HG02763 (cell line): Measurements from ENCODE around the gene GNA14.
"Not testable (repeated sequence)": the region's sequence is repeated elsewhere in the genome, so short reads cannot be mapped to it uniquely, and the experiment has no call there.

Source experiments
- ATAC-seq: cut with Tn5 transposase; IDR thresholded peaks from one replicate; pipeline ENCODE4 v1.9.1; 2021; ENCODE audit warnings: mild to moderate bottlenecking, moderate library complexity; ENCODE audit not compliant: unreplicated experiment

The GNA14 gene

DNA sequence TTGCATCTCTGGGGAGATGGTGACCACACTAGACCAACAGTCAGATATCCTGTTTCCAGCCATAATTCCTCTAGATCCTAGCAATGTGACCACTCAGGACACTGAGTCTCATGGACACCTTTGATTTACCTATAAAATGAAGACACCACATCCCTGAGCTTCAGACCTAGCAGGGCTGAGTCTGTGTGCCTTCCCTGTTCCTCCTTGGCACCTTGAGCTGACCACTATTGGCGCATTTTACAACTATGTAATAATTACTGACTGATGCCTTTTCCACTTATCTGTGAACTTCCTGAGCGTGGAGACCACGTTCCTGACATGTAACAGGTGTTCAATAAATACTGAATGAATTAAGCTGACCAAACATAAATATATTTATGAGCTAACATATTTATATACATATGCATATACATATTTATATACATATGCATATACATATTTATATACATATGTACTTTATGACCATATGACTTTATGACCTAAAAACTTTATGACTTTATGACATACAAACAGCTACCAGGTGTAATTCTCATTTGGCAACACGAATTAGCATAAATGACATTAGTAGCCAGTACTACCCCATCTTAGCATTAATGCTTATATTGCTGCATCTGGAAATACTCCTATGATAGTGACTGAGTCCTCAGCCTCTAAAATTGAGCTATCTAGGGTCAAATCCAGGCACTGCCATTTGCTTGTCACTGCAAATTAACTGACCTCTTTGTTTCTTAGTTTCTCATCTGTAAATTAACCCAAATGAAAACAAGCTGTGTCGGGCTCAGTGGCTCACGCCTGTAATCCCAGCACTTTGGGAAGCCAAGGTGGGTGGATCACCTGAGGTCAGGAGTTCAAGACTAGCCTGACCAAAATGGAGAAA, 150.6 kb downstream of the GNA14 start:
- ATAC-seq, result no peak

DNA sequence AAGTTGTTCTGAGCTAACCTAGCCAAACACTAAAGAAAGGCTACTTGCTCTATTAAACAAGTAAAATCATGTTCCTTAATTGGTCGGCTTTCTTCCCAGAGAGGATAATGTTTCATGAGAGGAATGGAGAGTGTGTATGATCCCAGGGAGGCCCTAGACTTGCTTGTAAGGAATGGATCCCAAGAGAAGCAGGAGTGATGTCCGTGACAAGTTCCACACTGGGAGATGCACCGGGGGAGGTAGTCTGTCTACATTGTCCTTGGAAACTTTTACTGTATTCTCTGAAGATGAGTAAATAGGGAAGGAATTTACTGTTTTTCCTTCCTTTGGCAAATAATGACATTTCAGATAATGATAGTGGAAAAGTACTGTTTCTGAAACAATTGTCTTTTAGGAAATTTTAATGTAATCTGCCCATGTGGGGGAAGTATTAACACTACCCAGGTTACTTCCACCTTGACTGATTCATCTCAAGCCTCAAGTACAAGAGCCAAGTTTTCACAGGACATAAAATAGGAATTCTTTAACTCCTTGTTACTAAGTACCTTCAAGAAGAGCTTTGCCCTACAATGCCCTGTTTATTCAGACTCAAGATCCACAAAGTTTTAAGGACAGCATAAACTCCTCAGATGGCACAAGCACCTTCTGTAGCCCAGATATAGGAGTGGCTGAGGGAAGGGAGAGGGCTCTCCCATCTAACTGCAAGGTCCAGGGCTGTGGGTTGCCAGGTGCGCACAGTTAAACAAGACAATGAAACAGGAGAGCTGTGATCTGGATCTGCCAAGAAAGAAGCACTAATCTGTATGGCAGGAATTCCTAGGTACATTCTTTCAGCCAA, 152.1 kb downstream of the GNA14 start:
- ATAC-seq, result no peak

DNA sequence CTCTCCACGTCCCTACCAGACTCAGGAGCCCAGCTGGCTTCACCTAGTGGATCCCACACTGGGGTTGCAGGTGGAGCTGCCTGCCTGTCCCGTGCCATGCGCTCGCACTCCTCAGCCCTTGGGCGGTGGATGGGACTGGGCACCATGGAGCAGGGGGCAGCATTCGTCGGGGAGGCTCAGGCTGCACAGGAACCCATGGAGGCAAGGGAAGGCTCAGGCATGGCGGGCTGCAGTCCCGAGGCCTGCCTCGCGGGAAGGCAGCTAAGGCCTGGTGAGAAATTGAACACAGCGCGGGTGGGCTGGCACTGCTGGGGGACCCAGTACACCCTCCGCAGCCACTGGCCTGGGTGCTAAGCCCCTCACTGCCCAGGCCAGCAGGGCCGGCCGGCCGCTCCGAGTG, 157.8 kb downstream of the GNA14 start:
- not testable (repeated sequence) for ATAC-seq

DNA sequence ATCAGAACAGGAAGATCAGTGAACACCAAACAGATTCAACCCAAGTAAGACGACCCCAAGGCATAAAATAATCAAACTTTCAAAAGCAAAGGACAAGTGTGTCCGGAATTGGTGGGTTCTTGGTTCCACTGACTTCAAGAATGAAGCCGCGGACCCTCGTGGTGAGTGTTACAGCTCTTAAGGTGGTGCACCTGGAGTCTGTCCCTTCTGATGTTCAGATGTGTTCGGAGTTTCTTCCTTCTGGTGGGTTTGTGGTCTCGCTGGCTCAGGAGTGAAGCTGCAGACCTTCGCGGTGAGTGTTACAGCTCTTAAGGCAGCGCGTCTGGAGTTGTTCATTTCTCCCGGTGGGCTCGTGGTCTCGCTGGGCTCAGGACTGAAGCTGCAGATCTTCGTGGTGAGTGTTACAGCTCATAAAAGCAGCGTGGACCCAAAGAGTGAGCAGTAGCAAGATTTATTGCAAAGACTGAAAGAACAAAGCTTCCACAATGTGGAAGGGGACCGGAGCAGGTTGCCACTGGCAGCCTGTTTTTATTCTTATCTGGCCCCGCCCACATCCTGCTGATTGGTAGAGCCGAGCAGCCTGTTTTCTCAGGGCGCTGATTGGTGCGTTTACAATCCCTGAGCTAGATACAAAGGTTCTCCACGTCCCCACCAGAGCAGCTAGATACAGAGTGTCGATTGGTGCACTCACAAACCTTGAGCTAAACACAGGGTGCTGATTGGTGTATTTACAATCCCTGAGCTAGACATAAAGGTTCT, 158.5 kb downstream of the GNA14 start:
- ATAC-seq, result not testable (repeated sequence)

DNA sequence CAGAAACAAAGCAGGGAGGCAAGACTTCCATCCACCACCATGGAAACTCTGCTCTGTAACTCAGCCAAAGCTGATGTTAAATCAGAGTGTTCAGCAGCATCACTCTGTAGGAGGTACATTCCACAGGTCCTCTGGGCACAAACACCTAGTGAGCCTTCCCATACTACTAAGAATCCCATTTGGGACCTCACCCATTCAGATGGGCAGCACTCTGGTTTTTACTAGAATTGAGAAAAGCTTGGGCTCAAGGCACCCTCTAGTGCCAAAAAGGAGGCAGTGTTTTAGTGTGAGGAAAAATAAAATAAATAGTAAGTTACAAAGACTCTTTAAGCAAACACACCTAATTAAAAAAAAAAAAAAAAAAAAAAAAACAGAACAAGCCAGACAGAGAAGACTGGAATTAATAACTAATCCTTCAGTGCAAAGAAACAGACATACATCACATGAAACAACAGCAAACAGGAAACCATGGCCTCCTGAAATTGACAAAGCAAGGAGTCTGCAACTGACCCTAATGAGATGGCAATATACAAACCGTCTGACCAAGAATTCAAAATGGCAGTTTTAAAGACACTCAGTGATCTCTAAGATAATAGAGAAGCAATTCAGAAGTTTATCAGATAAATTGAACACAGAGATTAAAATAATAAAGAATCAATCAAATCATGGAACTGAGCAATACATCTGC, 159.5 kb downstream of the GNA14 start:
- no peak for ATAC-seq

DNA sequence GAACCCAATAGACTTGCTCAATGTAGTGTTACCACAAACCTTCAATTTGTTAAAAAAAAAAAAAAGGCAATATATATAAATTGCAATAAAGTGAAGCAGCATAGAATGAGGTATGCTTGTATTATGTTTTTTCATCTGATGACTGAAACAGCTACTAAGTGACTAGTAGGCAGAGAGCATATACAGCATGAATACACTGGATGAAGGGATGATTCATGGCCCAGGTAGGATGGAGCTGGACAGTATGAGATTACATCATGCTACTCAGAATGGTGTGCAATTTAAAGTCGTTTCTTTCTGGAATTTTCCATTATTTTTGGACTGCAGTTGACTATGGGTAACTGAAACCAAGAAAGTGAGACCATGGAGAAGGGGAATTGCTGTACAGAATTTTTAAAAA, 161.2 kb downstream of the GNA14 start:
- no peak for ATAC-seq

DNA sequence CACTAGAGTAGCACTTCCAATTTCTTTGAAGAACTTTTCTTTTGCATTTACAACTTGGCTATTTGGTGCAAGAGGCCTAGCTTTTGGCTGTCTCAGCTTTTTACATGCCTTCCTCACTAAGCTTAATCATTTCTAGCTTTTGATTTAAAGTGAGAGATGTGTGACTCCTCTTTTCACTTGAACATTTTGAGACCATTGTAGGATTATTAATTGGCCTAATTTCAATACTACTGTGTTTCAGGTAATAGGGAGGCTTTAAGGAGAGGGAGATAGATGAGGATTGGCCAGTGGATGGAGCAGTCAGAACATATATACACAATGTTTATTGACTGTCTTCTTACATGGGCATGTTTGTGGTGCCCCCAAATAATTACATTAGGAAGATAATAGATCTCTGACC, 161.7 kb downstream of the GNA14 start:
- no peak for ATAC-seq

DNA sequence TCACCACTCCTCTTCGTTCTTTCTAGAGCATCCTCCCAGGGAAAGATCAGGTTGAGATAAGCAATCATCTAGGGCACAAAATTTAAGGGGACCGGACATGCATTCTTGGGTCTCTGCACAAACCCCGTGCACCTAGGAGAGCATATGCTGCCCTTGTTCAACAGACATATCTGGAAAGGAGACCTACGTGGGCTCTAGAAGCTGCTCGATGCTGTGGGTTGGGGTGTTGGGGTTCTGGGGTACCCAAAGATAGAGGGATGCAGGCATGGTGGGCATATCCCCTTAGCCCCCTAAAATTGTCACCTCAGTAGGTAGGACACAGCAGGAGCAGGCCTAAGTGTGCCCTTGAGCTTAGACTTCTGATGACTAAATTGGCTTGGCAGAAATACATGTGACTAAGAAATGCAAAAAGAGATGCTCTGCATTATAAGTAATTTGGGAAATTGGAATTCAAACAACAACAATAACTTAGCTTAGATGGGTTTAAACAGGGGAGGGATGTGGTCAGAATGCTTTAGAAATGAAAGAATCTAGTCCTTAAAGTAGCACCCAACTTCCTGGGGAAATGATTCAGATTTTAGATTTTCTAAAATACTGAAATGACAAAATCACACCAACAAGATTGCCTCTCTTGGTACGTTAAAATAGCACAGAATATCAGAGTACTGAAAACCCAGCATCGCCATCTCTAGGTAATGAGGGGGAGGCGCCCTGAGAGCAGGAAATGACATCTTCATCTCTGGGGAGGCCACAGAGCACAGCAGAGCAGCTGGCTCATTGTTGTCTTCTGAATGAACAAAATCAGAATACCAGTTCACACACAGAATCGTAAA, 172.3 kb downstream of the GNA14 start:
- ATAC-seq, result peak; percentile 79

DNA sequence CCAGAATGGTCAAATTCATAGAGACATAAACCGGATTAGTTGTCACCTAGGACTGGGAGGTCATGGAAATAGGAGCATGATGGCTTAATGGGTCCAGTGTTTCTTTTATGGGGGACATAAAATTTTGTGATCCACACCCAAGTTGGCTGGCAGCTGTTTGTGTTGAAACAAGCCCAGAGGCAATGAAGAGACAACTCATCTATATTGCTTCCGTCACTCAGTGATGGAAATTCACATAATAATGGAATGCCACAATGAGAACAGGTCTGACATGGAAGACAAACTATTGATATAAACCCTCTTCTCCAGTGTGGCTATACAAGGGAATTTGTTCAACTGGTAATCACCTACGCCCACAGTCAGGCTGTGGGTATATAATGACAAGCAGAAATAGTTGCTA, 173.2 kb downstream of the GNA14 start:
- ATAC-seq, result no peak

DNA sequence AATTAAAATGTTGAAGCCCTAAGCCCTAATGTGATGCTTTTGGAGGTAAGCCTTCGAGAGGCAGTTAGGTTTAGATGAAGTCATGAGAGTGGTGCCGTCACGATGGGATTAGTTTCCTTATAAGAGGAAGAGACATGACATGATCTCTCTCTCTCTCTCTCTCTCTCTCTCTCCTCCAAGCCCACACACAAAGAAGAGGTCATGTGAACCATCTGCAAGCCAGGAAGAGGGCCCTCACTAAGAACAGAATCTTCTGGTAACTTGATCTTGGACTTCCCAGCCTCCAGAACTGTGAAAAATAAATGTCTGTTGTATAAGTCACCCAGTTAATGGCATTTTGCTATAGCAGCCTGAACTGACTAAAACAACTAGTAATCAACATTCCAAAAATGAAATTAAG, 175.5 kb downstream of the GNA14 start:
- no peak for ATAC-seq

DNA sequence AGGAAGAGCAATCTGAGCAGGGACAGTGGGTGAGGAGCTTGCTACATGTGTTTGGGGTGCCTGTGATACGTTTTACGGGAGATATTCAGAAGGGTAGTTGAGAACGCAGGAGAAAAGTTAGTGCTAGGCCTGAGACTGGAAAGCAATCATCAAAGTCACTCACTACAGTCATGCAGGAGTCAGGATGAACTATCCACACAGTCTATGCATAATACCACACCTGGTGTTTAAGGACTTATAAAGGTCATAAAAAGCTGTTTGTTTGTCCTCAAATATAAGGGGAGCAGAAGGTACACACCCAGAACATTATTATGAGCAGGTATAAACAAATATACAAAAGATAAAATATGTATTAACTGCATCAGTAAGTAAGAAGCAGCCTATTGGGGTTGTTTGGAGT, 176.6 kb downstream of the GNA14 start:
- ATAC-seq, result no peak

DNA sequence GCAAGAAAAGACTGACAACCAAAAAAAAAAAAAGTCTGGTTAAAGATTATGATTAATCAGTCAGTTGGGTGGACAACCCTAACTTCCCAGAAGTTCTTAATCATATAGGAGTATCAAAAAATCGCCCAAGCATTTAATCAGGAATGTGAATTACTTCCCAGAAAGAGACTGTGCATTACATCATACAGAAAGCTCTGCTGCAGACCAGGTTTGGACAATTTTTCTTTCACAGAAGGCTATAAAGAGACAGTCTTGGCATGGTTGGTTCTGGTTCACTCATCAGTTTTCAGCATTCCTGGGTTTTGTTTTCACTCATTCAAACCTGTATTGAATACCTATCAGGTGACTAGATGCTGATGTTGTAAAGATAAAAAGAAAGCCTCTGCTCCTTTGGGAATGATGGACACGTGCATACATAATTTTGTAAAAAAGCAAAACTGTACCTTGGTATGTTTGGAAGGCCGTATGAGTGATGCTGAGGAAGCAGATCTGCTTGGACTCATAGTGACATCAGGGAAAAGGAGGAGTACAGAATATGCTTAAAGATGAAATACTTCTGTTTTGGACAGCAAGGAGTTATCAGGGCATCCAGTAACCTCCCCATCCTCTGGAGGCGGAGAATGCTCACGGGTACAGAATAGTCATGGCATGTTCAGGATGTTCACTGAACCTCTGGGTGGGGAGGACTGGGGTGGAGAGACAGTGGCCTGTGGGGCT, 178.4 kb downstream of the GNA14 start:
- no peak for ATAC-seq

DNA sequence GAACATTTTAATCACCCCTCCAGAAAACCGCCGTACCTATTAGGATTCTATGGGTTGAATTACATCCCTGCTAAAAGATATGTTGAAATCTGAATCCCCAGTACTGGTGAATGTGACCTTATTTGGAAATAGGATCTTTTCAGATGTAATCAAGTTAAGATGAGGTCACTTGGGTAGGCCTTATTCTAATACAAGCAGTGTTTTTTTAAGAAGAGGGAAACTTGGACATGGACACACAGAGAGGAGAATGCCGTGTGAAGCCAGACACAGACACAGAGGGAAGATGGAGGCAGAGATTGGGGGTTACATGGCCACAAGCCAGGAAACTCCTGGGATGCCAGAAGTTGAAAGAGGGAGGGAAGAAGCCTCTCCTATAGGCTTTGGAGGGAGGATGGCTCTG, 183.5 kb downstream of the GNA14 start:
- no peak for ATAC-seq

DNA sequence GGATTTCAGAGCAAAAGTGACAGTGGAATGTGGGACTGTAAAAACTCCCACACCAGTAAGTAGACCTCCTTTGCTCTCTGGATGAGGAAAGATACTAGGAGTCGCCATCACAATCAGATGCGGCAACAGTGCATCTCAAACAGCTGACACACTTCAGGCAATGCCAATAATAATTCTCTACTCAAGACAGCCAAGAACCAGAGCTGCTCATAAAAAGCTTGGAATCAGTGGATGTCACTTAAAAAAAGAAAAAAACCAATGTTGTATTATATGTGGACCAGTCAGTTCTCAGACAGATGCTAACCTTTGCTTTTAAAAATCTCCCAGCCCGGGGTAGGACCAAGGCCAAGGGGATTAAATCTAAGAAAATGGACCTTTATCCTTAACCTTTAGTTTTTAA, 185.0 kb downstream of the GNA14 start:
- no peak for ATAC-seq

DNA sequence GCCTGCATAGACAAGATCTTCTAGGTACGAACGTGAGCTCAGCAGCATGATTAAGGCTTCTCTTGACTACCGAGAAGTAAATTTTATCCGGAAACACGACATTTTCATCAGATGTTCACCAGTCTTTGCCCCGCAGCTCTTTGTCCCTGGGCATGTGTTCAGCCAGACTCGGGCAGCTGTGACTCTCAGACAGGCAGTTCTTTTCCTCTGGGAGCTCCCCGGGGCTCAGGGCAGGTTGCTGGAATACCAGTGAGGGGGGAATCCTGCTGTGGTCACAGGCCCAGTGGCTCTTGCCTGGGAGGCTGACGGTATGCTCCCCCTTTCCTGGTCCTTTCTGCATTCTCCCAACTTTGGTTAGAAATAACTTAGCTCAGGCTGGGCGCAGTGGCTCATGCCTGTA, 186.1 kb downstream of the GNA14 start:
- ATAC-seq, result no peak

DNA sequence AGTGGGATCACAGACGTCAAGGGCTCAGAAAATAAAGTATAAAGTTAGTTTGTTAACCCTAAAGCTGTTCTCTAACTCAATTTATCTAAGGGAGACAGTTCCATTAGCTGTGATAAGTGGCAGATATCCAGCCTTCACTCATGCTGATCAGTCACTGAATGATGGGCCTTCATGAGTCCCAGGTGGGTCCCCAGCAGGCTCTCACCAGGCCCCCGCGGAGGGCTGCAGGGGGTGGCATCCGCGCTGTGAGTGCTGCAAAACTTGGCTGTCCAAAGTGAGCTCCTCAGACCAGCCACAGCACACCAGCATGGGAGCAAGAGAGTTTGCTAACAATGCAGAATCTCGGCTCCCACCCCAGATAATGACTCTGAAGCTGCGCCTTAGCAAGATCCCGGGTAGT, 187.2 kb downstream of the GNA14 start:
- ATAC-seq, result no peak

DNA sequence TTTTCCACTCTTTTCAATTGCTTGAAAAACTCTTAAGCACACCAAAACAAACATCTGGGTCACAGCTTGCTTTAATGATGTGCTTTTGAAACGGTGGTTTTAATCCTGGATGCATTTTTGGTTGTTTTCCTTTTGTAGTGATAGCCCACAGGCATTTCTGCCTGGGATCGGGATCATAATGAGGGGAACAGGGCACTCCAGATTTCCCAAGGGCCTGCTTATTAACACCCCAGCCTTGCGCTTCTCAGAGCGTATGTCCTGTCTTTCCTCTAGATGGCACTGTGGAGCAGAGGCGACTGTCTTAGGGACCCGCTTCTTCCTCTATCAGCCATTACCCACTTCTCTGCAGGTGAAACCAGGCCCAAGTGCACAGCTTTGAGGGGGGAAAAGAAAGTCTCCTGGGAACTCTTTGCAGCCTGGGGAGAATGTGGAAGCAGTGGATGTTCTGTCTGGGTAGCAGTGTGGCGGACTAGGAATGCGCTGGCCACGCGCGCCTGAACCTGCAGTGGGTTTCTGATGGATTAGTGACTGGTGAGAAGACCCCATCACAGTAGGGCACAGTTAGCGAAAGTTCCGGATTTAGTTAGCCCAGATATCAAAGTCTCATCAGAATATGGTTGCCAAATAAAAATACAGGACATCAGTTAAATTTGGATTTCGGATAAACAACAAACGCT, 190.1 kb downstream of the GNA14 start:
- peak; percentile 71 for ATAC-seq

DNA sequence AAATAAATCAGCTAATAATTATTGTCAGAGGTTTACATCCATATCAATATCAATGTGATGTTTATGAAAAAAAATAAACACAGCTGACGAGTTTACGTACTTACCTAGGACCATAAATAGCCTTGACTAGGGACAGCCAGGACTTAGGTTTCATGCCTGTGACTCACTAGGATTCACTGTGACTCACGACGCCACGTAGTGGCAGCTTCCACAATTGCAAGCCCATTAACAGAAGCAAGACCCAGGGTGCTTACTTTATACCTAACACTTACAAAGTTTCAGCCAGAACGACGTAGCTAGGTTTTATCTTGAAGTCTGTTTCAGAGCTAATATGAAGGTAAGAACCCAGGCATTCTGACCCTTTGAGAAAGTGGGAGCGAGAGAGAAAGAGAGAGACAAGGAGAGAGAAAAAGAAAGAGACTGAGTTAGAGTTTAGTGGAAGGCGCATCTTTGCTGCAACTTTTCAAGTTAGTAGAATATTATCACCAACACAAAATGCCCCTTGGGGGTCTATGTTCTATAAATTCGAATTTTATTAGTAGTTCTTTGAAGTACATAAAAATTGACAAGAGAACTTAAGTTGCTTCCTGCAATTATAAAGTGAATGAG, 191.2 kb downstream of the GNA14 start:
- peak; percentile 81 for ATAC-seq
